ENCODE data around the gene CMIP.
"Not testable (repeated sequence)": the region's sequence is repeated elsewhere in the genome, so short reads cannot be mapped to it uniquely, and the experiment has no call there.

Gene CMIP

DNA sequence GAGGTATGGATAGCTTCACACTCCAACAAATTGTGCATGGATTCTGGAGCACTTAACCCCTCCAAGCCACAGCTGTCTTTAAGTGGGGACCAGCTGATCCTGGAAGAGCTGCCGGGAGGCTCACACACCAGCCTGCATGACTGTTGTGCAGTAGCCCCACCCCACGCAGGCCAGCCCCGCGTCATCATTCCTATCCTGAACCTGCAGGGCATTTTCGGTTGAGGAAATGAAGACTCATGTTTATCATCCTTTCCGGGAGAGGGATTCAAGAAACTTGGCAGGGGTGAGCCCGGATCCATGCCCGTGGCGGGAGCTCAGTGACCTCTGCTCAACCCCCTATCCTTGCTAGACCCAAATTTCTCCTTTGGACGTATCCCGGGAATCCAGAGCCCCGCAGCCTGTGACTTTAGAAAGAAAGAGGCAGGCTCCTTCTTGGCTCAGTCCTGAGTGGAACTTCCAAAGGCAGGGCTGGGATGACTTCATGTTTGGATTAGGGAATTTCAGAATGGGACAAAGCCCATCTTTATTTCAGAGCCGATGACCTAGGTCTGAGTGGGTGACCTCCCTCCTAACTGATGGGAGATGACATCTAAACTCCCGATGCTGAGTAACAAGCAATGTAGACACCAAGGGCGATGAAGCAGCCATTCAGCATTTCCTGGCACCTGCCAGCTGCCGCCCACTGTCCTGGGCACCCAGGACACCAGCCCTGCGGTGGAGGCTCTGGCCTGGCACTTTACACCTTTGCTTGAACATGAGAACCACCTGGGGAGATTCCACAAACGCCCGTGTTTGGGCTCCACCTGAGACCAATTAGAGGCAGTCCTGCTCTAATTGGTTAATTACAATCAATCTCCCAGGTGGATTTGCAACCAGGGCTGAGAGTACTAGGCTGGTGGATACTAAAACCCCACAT is 43.3 kb upstream of the CMIP start:
- no peak overlapping the region for H3K4me3 ChIP-seq (ENCODE audit: low read depth in 1 of 2, low read length in 1 of 2)
- H3K9me3 ChIP-seq: no peaks in the 10 kb centered on the region
- peaks cover 5 to 9% of the 10 kb centered on the region in 2 experiments for H3K4me1 ChIP-seq (ENCODE audit: control insufficient read depth in 1 of 2, insufficient read depth in 1 of 2, low read depth in 1 of 2, low read length in 1 of 2)
- H3K27ac ChIP-seq: no peak overlapping the region
- TF ChIP-seq, protein P1, sequence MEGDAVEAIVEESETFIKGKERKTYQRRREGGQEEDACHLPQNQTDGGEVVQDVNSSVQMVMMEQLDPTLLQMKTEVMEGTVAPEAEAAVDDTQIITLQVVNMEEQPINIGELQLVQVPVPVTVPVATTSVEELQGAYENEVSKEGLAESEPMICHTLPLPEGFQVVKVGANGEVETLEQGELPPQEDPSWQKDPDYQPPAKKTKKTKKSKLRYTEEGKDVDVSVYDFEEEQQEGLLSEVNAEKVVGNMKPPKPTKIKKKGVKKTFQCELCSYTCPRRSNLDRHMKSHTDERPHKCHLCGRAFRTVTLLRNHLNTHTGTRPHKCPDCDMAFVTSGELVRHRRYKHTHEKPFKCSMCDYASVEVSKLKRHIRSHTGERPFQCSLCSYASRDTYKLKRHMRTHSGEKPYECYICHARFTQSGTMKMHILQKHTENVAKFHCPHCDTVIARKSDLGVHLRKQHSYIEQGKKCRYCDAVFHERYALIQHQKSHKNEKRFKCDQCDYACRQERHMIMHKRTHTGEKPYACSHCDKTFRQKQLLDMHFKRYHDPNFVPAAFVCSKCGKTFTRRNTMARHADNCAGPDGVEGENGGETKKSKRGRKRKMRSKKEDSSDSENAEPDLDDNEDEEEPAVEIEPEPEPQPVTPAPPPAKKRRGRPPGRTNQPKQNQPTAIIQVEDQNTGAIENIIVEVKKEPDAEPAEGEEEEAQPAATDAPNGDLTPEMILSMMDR (IDR thresholded peaks at IDR 0.05): no peak
- H3K27me3 ChIP-seq: no peaks in the 10 kb centered on the region
- no peaks in the 10 kb centered on the region for H3K36me3 ChIP-seq

DNA sequence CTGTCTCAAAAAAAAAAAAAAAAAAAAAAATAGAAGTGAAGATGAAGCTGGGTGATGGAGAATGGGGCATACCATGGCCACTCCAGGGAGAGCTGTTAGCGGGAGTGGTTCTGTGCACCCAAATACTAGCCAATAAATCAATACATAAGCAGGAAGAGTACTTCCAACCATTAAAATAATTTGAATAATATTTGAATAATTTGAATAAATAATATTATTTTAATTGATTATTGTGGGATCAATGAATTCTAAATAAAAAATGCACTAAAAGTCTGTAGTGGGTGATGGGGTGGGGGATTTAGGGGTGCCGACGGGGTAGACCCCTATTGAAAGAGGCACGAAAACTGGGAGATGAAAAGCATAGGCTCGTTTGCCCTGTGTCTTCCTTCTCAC is 41.4 kb upstream of the CMIP start:
- Histone ChIP-seq H3K4me3 (ENCODE audit: low read depth in 1 of 2, low read length in 1 of 2) (peak overlapping the region in 1 of 2 experiments; percentile 54), H3K9me3 (no peaks in the 10 kb centered on the region), H3K36me3 (no peaks in the 10 kb centered on the region), H3K27me3 (no peaks in the 10 kb centered on the region), H3K4me1 (ENCODE audit: control insufficient read depth in 1 of 2, insufficient read depth in 1 of 2, low read depth in 1 of 2, low read length in 1 of 2) (peaks cover 5 to 9% of the 10 kb centered on the region in 2 experiments), H3K27ac (peak overlapping the region; percentile 20)
- TF ChIP-seq, protein P1 (IDR thresholded peaks at IDR 0.05): no peak

DNA sequence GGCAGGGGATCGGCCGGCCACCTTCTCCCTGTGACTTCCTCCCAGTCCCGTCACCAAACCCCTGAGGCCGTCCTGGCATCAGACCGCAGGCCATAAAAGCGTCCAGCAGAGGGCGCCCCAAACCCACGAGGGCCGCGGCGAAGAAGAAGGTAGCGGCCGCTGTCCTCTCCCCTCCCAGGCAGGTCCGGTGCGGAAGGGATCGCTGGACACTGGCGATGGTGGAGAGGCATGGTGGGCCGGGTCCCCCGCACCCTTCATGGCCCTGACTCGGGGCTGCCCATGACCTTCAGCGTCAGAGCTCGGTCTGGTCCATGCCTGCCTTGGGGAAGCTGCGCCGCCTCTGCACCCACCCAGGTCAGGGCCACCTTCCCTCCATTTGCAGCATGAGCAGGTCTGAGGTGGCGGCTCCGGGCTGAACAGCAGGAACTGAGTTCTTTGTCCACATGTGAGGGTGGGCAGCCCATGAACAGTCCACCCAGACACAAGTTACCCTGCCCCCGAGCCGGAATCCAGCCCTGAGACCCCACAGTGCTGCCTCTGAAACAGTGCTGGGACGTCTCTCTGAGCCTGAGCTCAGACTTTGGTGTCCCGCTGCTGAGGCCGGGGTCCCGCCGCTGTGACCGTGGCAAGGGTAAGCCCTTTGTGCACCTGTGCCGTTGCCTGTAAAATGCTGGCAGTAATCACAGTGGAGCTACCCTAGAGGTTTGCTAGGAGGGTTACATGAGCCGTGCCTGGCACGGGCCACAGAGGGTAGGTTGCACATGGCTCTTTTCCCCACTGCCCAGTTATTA is 40.8 kb upstream of the CMIP start:
- TF ChIP-seq, protein P1 (IDR thresholded peaks at IDR 0.05): peak; percentile 95
- H3K4me3 ChIP-seq (ENCODE audit: low read depth in 1 of 2, low read length in 1 of 2): peak overlapping the region; percentile 38 to 54
- H3K4me1 ChIP-seq (ENCODE audit: control insufficient read depth in 1 of 2, insufficient read depth in 1 of 2, low read depth in 1 of 2, low read length in 1 of 2): peaks cover 5 to 9% of the 10 kb centered on the region in 2 experiments
- H3K9me3 ChIP-seq: no peaks in the 10 kb centered on the region
- H3K27me3 ChIP-seq: no peaks in the 10 kb centered on the region
- no peaks in the 10 kb centered on the region for H3K36me3 ChIP-seq
- peak overlapping the region; percentile 20 for H3K27ac ChIP-seq

DNA sequence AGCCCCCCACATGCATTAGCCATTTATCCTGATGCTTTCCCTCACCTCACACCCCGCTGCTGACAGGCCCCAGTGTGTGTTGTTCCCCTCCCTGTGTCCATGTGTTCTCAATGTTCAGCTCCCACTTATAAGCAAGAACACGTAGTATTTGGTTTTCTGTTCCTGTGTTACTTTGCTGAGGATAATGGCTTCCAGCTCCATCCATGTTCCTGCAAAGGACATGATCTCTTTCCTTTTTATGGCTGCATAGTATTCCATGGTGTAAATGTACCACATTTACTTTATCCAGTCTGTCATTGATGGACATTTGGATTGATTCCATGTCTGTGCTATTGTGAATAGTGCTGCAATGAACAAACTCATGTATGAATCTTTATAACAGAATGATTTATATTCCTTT is 39.6 kb upstream of the CMIP start:
- not testable (repeated sequence) for H3K9me3 ChIP-seq; H3K4me1 ChIP-seq (ENCODE audit: control insufficient read depth in 1 of 2, insufficient read depth in 1 of 2, low read depth in 1 of 2, low read length in 1 of 2); H3K27me3 ChIP-seq; H3K36me3 ChIP-seq; H3K4me3 ChIP-seq (ENCODE audit: low read depth in 1 of 2, low read length in 1 of 2); H3K27ac ChIP-seq

DNA sequence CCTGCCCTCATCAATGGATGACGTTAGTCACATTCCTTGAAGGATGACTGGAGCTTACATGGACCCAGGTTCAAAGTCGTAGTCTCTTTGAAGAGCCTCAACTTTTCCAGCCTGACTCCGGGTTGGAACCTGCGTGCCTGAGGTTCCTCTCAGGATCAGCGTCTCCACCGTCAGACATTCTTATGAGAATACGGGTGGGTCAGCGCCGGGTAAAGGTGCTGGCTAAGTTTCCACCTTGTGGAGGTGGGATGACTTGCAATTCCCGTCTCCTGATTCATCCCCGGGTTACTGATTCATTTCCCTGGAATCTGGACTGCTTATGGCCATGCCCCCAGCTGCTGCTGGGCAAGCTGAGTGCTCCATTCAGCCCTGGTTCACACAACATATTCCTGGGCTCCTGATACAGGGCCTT is 38.9 kb upstream of the CMIP start:
- Histone ChIP-seq H3K4me3 (ENCODE audit: low read depth in 1 of 2, low read length in 1 of 2) (no peak overlapping the region), H3K4me1 (ENCODE audit: control insufficient read depth in 1 of 2, insufficient read depth in 1 of 2, low read depth in 1 of 2, low read length in 1 of 2) (peaks cover 5 to 9% of the 10 kb centered on the region in 2 experiments), H3K27ac (no peak overlapping the region), H3K27me3 (no peaks in the 10 kb centered on the region), H3K36me3 (no peaks in the 10 kb centered on the region), H3K9me3 (no peaks in the 10 kb centered on the region)
- TF ChIP-seq, protein P1 (IDR thresholded peaks at IDR 0.05): no peak
